Erythroblast (primary cell): ENCODE measurements around the gene ANKRD35.

Experiments used
- DNase-seq, 2 experiments: peaks; one replicate each; lab custom pipeline; 2025; lab: John Stamatoyannopoulos, UW
- GATA1 ChIP-seq: IDR thresholded peaks from 2 replicates; pipeline ENCODE4 v1.6.1; 2011; ENCODE audit warnings: low read depth, mild to moderate bottlenecking, control low read depth, low read length, moderate library complexity
- POLR2A ChIP-seq: IDR thresholded peaks from 2 replicates; pipeline ENCODE4 v1.6.1; 2011; ENCODE audit warnings: mild to moderate bottlenecking, low read length

Gene ANKRD35

DNA sequence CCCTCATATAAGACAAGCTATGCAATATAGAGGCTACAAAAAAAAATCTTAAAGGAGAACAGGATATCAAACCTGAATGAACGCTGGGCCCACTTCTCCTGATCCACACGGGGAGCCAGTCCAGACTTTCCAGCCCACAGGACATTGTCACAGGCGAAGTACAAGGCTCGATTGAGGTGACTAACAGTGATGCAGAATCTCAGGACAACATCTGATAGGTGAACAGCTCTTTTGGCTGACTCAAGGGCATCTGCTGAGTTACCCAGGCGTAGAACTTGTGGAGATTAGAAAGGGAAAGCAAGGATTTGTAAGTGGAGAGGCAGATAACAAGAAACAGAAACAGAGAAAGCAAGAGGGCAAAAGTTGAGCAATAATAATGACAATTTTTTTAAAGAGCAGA is 31.1 kb upstream of the ANKRD35 start:
- peak; percentile 29 to 44 for DNase-seq
- TF ChIP-seq POLR2A (no peak), GATA1 (no peak)

- DNase-seq = no peak
Observed at GRCh38 chr1:145912128-145912641, 26.5 kb upstream of the ANKRD35 start.

GRCh38 chr1:145908653-145909052 is 23.0 kb upstream of the ANKRD35 start:
- TF ChIP-seq GATA1 (no peak), POLR2A (no peak)
- no peak for DNase-seq

More at GRCh38 chr1:145912128-145912641, 26.5 kb upstream of the ANKRD35 start:
- TF ChIP-seq POLR2A = no peak

GRCh38 chr1:145906954-145907753 is 21.5 kb upstream of the ANKRD35 start:
- DNase-seq = no peak
- TF ChIP-seq GATA1 = no peak
- no peak for TF ChIP-seq POLR2A

DNA sequence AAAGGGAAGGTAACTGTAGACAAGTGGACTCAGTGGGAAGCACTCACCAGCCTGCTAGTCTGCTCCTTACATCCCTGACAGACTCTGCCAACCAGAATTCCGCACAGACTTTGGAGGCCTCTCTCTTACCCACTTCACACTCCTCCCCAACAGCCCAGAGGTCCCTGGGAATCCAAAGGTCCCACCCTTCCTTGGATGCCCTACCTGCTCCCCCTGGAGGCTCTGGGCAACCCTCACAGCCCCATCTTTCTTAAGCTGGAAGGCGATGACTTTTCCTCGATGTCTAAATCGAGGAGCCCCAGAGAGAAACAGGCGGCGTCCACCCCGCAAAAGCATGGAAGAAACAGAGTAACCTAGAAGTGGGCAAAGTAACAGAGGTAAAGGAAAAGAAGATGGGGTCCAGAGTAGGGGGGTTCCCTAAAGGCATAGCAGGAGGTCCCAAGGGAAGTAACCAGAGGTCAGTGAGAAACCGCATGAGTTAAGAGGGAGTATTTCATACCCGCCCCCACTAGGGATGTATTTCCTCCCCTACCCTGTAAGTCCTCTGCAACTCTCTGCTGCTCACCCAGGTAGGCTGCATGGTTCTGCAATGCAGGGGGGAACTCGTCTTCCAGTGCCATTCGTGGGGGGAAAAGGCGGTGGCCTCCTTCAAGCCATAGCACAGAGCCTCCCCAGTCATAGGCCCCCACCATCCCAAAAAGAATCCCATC is 15.8 kb upstream of the ANKRD35 start:
- no peak for TF ChIP-seq GATA1
- TF ChIP-seq POLR2A = no peak
- DNase-seq = no peak

DNA sequence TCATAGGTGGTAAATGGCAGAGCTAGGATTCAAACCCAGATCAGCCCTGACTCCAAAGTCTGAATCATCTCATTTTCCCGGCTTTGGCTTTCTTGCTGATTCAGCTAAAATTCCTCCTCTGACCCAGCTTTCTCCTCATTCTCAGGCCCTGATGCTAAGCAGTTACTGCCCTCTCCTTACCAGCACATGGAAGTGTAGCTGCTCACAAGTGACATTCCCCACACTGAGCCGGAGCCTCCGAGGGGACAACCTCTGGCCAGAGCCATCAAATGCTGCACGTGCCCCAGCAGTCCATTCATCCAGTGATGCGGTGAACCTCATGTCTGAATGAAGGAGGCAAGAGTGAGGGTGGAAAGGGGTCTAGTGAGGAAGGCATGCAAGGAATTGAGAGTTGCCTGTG is 13.1 kb upstream of the ANKRD35 start:
- DNase-seq = no peak
- TF ChIP-seq POLR2A (no peak), GATA1 (no peak)

- TF ChIP-seq GATA1 = no peak
- no peak for TF ChIP-seq POLR2A
- no peak for DNase-seq
Observed at GRCh38 chr1:145897969-145898368, 12.3 kb upstream of the ANKRD35 start.

- no peak for DNase-seq
- TF ChIP-seq POLR2A = no peak
- no peak for TF ChIP-seq GATA1
Observed at GRCh38 chr1:145895471-145895870, 9.8 kb upstream of the ANKRD35 start.

- TF ChIP-seq POLR2A (no peak), GATA1 (no peak)
- DNase-seq = no peak
Observed at GRCh38 chr1:145893306-145894055, 7.8 kb upstream of the ANKRD35 start.

DNA sequence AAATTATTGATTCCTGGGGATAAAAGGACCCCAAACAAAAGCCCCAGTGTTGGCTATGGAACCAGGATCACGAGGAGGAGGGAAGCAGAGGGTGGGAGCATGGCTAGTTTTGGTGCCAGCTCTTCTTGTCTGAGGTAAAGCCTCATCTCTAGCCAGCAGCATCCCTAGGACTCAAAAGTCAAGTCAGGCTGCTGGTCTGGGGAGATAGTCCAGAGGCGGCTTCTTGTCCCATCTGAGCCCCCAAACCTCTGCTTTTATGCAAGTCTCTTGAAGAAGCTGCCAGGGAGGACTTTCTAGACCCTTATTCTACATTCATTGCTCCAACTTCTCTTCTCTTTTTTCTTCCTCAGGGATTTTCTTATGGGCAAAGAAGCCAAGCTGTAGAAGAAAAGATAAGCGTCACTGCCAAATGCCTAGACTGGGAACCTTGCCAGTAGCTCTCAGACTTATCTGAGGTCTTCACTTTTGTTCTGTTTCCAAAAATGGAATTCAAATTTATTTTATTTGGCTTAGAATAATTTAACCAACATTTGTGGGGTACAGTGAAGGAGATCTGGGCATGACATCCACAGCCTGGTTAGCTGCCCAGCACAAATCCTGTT is 6.9 kb upstream of the ANKRD35 start:
- peak; percentile 74 to 78 for DNase-seq
- TF ChIP-seq POLR2A (no peak), GATA1 (no peak)

DNA sequence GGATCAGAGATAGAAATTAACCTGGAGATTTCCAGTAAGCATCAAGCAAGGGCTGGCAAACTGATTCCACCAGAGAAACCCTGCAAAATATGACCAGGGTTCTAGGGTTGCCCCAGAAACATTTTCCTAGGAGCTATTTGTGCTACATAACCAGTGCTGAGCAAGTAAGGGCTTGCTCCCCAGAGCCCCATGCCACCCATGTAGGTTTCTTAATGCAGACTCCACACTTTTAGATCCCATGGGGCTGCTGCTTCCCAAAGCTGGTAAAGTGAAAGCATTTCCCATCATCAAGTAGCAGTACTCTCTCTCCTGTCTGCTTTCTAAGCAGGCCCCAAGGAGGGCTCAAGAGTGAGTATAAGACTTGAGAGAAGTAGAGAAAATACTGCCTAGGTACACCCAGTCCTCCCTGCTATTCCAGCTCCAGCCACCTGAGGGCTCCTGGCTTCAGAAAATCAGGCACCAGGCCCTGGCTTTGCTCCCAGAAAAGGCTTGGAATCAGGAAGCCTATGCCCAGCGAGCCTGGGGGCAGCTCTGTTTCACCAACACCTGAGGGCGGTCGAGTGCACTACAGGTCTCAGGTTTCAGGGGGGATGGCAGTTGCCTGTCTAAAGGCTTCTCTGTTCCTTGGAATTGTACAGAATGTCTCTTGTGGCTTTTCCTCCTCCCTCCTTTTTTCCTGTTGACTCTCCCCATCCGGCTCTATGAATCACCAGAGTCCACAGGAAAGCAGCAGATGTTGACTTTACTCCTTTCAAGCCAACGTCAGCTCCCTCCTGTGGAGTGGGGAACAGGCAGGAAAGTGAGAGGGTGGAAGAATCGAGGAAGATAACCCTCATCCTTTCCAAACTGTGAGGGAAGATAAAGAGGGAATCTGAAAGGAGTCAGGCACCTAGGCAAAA is 6.2 kb upstream of the ANKRD35 start:
- peak; percentile 69 to 85 for DNase-seq
- TF ChIP-seq GATA1 (no peak), POLR2A (no peak)

DNA sequence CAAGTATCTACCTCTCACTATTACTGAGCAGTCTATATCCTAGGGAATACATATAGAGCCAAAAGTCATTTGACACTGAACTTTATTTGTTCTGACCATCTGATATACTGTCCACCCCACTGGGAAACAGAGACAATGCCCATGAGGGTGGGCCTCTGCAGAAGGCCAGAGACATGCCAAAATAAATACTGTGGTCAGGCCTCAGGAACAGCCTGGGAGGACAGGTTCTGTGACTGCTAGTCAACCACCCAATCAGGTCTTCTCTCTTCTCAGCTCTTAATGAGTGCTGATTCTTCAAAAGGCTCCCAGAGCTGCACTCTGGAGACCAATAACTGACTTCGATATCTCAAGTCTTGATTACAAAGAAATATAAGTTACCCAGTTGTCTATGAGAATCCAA is 5.5 kb upstream of the ANKRD35 start:
- no peak for DNase-seq
- no peak for TF ChIP-seq POLR2A
- TF ChIP-seq GATA1 = no peak
